HG02798 (cell line): ENCODE results near the gene VPS8.

ENCODE experiments used
- ATAC-seq: cut with Tn5 transposase; IDR thresholded peaks from one replicate; pipeline ENCODE4 v1.9.1; 2021; ENCODE audit warnings: mild to moderate bottlenecking; ENCODE audit not compliant: unreplicated experiment, poor library complexity

VPS8 gene

GRCh38 chr3:185075547-185075946 lies 263.6 kb downstream of the VPS8 start:
- ATAC-seq: no peak

GRCh38 chr3:185076219-185076618 lies 264.3 kb downstream of the VPS8 start:
- ATAC-seq: no peak

GRCh38 chr3:185079625-185080024 lies 267.7 kb downstream of the VPS8 start:
- no peak for ATAC-seq

- no peak for ATAC-seq
Measured at GRCh38 chr3:185081521-185081920, 269.6 kb downstream of the VPS8 start.

DNA sequence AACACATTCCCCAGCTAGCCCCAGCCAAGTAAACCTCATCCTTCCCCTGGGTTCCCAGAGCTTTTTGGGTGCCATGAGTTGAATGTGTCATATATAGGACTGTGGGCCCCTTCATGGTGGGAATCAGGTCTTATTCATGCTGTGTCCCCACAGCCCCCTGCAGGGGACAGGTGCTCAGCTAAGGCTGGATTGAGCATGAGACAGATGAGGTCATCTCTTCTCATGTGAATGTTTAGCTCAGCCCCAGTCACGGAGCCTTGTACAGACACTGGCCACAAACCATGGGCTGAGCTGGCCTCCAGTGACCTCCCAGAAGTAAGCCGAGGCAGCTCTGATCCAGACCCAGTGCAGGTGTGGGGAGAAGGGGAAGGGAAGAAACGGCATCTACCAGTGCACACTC lies 270.2 kb downstream of the VPS8 start:
- no peak for ATAC-seq

- no peak for ATAC-seq
Measured at GRCh38 chr3:185082829-185083228, 270.9 kb downstream of the VPS8 start.

GRCh38 chr3:185084402-185084801 lies 272.4 kb downstream of the VPS8 start:
- ATAC-seq: no peak

GRCh38 chr3:185084901-185085300 lies 272.9 kb downstream of the VPS8 start:
- no peak for ATAC-seq

DNA sequence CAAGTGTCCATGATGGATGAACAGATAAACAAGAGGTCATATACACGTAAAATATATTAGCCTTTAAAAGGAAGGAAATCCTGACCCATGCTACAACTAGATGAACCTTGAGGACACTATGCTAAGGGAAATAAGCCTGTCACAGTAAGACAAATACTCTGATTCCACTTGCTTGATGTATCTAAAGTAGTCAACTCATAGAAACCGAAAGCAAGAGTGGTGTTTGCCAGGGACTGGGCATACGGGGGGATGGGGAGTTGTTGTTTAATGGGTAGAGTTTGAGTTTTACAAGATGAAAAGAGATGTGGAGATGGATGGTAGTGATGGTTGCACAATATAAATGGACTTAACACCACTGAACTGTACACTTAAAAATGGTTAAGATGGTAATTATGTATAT lies 275.5 kb downstream of the VPS8 start:
- no peak for ATAC-seq

GRCh38 chr3:185089343-185089742 lies 277.4 kb downstream of the VPS8 start:
- no peak for ATAC-seq

- no peak for ATAC-seq
Measured at GRCh38 chr3:185089751-185090150, 277.8 kb downstream of the VPS8 start.

DNA sequence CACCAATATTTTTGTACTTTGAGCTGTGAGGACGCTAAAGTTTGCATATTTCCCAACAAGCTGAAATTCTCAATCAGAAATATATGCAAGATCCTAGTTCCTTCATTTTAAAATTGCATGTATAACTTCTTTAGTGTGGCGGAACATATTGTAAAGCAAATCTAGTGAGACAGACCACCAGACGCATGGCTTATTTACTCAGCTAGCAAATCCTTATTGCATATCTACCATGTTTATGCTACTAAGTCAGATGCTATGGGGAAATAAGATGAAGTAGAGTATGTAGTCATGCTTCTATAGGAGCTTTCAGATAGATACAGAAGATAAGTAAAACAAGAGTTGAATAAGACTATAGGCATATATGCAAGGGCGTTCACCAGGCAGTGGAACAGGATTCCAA lies 278.8 kb downstream of the VPS8 start:
- no peak for ATAC-seq

DNA sequence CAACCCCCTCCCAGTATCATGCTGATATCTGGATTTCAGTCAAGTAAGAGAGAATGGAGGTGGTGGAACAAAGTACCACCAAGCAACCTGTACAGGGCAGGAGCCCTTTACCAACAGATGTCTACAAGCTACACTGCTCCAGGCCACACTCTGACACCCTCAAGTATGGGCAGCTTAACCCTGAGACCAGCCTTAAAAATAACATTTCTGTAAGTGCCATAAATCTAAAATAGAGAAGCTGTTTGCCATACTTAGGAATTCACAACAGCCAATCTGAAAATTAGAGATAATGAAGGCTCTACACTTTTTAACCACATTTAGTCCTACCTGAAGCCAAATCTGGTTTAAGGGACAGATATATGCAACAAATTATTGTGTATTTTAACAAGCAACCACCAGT lies 281.1 kb downstream of the VPS8 start:
- no peak for ATAC-seq

- ATAC-seq: no peak
Measured at GRCh38 chr3:185094697-185095096, 282.7 kb downstream of the VPS8 start.
